GM18498 (cell line): Measurements from ENCODE around the gene KLK5.
"Not testable (repeated sequence)": the region's sequence is repeated elsewhere in the genome, so short reads cannot be mapped to it uniquely, and the experiment has no call there.

ENCODE experiments used
- ATAC-seq: cut with Tn5 transposase; IDR thresholded peaks from one replicate; pipeline ENCODE4 v1.9.1; 2021; ENCODE audit warnings: mild to moderate bottlenecking, moderate library complexity; ENCODE audit not compliant: unreplicated experiment

The KLK5 gene

GRCh38 chr19:50969810-50970209 is 17.0 kb upstream of the KLK5 start:
- not testable (repeated sequence) for ATAC-seq

- ATAC-seq = no peak
Observed at GRCh38 chr19:50969413-50969760, 16.5 kb upstream of the KLK5 start, which contains the start of gene KLK6. TSS of gene KLK6 (minus strand) at chr19:50969591. CDS start at chr19:50968104, 1,487 bp downstream.

GRCh38 chr19:50968716-50969412 is 16.0 kb upstream of the KLK5 start:
- no peak for ATAC-seq

DNA sequence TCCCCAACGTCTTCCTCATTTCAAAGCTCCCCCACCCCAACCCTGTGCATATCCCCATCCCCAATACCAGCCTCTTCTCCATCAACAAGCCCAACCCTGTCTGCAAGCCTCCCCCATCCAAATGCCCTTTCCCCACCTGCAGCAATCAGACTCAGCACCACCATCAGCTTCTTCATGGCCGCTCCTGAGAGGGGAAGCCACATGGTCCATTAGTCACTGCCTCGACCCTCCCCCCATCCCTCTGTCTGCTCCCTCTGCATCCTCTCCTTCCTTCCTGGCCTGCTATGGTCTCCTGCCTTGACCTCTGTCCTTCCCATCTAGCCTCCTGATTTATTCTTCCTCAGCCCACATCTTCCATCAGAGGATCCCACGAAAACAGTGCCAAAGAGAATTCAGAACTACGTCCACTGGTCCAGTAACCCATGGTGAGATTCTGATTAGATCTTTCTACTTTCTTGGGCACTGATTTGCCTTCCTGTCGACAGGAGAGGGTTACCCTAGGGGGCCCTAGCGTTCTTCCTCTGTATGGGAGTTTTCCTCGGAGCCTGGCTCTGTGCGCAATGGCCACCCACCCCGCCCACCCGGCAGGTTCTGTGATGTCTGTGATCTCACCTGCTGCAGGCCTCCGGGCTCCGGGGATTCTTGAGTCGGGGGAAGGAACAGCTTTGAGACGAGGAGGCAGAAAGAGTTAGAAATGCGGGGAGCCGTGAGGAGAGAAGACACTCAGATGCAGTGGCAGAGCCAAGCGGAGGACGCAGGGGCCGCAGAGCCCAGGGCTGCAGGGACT is 15.3 kb upstream of the KLK5 start:
- ATAC-seq = no peak

DNA sequence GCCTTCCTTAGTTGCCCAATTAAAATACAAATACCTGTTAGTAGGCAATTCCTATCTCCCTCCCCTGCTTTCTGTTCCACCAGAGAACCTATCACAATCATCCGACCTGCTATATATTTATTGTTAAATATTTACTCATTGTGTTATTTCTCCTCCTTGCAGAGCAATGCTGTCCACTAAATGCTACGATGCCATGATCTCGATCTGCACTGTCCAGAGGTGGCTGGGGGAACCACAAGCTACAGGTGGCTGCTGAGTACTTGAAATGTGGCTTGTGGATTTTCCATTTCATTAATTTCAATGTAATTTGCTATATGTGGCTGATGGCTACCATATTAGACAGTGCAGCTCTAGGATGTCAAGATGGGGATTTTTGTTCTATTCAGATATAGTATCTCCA is 11.4 kb upstream of the KLK5 start:
- no peak for ATAC-seq

GRCh38 chr19:50963381-50963780 is 10.5 kb upstream of the KLK5 start:
- no peak for ATAC-seq

DNA sequence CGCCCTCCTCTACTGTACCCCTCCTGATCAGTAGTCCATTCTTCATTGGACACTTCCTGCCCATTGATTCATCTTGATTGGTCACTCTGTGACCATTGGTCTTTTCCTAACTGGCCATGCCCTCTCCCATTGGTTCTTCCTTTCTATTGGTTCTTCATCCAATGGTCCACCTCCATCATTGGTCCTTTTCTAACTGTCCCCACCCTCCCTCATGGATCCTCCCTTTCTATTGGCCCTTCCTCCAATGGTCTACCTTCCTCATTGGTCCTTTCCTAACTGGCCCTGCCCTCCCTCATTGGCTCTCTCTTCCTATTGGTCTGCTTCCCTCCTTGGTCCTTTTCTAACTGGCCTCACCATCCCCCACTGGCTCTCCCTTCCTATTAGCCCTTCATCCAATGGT is 9.4 kb upstream of the KLK5 start:
- ATAC-seq = no peak

DNA sequence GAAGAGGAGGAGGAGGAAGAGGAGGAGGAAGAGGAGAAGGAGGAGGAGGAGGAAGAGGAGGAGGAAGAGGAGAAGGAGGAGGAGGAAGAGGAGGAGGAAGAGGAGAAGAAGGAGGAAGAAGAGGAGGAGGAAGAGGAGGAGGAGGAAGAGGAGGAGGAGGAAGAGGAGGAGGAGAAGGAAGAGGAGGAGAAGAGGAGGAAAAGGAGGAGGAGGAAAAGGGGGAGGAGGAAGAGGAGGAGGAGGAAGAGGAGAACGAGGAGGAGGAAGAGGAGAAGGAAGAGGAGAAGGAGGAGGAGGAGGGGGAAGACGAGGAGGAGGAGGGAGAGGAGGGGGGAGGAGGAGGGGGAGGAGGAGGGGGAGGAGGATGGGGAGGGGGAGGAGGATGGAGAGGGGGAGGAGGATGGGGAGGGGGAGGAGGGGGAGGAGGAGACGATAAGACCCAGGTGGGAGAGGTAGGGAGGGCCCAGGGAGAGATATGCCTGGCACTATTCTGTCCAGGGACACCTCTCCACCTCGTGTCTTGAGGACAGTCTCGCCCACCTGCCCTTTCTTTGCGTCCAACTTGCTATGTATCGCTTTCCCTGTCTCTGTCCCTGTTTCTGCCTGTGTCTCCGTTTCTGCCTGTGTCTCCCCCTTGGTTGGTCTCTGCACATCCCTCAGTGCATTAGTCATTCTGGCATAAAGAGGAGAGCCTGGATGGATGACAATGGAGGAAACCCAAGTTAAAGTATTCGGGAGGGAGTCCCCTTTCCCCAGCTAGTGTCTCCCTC is 7.1 kb upstream of the KLK5 start:
- ATAC-seq = no peak

- no peak for ATAC-seq
Observed at GRCh38 chr19:50957587-50957986, 4.7 kb upstream of the KLK5 start.

GRCh38 chr19:50949861-50950260 is 3.0 kb downstream of the KLK5 start:
- ATAC-seq = no peak

GRCh38 chr19:50947123-50947522 is 5.7 kb downstream of the KLK5 start:
- no peak for ATAC-seq

- ATAC-seq = no peak
Observed at GRCh38 chr19:50944795-50945194, 8.0 kb downstream of the KLK5 start.

DNA sequence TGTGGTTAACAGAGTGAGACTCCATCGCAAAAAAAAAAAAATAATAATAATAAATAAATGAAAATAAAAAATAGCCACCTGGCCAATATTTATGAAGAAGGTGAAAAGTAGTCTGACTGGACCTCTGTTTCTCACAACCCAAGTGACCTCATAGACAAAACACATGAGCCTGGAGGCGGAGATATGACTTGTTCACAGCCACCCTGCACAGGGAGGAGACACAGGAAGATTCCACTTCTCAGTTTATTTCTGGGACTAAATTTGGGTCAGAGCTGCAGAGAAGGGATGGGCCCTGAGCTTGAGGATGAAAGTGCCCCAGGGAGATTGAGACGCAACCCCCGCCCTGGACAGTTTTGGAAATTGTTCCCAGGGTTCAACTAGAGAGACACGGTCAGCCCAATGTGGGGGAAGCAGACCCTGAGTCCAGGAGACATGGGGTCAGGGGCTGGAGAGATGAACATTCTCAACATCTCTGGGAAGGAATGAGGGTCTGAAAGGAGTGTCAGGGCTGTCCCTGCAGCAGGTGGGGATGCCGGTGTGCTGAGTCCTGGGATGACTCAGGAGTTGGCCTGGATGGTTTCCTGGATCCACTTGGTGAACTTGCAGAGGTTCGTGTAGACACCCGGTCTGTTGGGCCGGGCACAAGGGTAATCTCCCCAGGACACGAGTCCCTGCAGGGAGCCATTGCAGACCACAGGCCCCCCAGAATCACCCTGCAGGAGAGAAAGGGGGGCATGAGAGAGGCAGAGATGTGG is 9.6 kb downstream of the KLK5 start:
- no peak for ATAC-seq

DNA sequence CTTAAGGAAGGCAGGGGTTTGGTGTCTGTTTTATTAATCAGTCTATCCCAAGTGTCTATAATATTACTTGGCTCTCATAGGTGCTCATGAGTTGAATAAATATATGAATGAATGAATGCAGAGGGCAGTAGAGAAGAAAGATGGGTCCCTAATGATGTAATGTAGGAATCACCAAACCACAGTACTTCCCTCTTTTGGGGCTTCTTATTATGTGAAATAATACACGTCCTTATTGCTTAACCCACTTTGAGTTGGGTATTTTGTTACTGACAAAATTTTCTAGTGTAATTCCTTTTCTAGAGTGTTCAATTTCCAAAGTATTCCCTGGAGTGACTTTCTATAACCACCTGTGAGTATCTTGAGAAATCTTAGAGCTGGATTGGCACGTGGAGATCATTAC is 13.2 kb downstream of the KLK5 start:
- no peak for ATAC-seq

DNA sequence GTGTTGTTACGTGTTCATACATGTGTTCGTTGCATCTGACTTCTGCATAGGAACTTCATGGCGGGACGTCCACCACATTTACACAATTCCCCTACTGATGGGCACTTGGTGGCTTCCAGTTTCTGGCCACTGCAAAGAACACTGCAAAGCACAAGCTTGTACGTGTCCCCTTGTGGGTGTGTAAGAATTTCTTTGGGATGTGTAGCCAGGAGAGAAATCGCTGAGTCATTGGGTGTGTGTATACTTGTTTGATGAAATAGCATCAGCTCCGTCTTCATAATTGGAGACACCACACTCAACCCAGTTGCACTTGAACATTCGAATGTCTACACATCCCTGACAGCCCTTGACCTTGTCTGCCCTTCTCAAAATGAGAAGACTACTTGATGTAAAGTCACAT is 19.2 kb downstream of the KLK5 start:
- no peak for ATAC-seq

GRCh38 chr19:50932690-50933083 is 20.2 kb downstream of the KLK5 start:
- no peak for ATAC-seq

GRCh38 chr19:50932018-50932689 is 20.7 kb downstream of the KLK5 start:
- ATAC-seq = no peak

DNA sequence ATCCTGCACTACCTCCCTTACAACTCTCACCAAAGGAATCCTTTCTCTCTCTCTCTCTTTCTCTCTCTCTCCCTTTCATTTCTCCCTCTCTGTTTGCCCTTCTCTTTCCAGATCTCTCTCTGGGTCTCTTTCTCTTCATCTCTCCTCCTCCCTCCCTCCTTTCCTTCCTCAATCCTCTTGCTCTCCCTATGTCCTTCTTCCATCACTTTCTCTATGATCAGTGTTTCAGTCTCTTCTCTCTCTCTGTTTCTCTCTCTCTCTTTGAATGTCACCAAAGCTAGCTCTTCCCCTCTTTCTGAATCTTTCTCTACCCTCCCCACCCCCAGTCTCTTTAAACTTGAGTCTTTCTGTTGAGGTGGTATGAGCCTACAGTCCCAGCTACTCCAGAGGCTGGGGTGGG is 21.8 kb downstream of the KLK5 start:
- ATAC-seq = no peak

- no peak for ATAC-seq
Observed at GRCh38 chr19:50928831-50929230, 24.0 kb downstream of the KLK5 start.

- ATAC-seq = no peak
Observed at GRCh38 chr19:50926144-50926543, 26.7 kb downstream of the KLK5 start.

DNA sequence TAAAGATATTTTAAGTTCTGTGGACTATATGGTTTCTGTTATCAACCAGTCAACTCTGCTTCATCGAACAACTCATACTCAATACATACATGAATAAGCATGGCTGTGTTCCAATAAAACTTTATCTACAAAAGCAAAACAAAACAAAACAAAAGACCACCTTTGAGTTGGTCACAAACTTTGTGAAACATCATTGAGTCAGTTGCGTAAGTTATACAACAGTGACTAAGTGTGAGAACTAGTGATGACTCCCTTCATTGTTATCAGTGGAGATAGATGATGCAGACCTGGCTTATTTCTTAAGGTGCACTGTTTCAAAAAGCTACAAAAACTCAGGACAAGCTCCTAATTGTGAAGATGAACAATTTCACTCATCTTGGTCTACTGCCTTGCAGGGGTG is 27.1 kb downstream of the KLK5 start:
- no peak for ATAC-seq
